Tibial artery (tissue), 4 donors: ENCODE data around the gene ST3GAL5.
A peak's percentile ranks its signal among the peaks of the same experiment; 100 is the strongest.
"Not testable (repeated sequence)": the region's sequence is repeated elsewhere in the genome, so short reads cannot be mapped to it uniquely, and the experiment has no call there.

Source experiments
- DNase-seq, 2 donors: peaks; one replicate each; pipeline ENCODE4 v3.0.0-alpha.2; 2019
- H3K27ac ChIP-seq, 2 donors: fragments of 200-600 bp; sonication (generic) in 1 of 2; 1 replicate in 1 of 2; 2 replicates in 1 of 2; pipeline ENCODE4 v1.5.1; 2018 to 2019; ENCODE audit warnings: mild to moderate bottlenecking in 1 of 2
- H3K27me3 ChIP-seq, 2 donors: fragments of 200-600 bp; sonication (generic) in 1 of 2; one replicate each; pipeline versions ENCODE4 v1.5.1 to v1.6.0; 2016 to 2019
- H3K36me3 ChIP-seq, 3 donors: fragments of 200-600 bp; sonication (generic) in 2 of 3; one replicate each; pipeline ENCODE4 v1.5.1; 2016 to 2019; ENCODE audit warnings: mild to moderate bottlenecking in 2 of 3
- H3K4me1 ChIP-seq, 4 donors: fragments of 200-600 bp; sonication (generic) in 2 of 4; 1 replicate in 3 of 4; 2 replicates in 1 of 4; pipeline ENCODE4 v1.5.1; 2016 to 2019
- H3K4me3 ChIP-seq, 2 donors: fragments of 200-600 bp; sonication (generic) in 1 of 2; 1 replicate in 1 of 2; 2 replicates in 1 of 2; pipeline ENCODE4 v1.5.1; 2018 to 2019; ENCODE audit warnings: mild to moderate bottlenecking in 2 of 2
- H3K9me3 ChIP-seq, 3 donors: fragments of 200-600 bp; sonication (generic) in 1 of 3; one replicate each; pipeline ENCODE4 v1.5.1; 2016 to 2019
- intact Hi-C: fragments of 100-400 bp; cut with DNase I; formaldehyde crosslinking; loops from one replicate; pipeline ENCODE4 v1.15.0; 2023; ENCODE audit warnings: low total_unique reads
- TF ChIP-seq, protein P1 (sequence below), 2 experiments: fragments of 200-600 bp in 1 of 2; fragments of 450-650 bp in 1 of 2; IDR thresholded peaks; one replicate each; pipeline ENCODE4 v1.5.1; 2017 to 2019; ENCODE audit warnings: antibody characterized with exemption in 2 of 2, mild to moderate bottlenecking in 1 of 2, moderate library complexity in 1 of 2

Gene ST3GAL5

DNA sequence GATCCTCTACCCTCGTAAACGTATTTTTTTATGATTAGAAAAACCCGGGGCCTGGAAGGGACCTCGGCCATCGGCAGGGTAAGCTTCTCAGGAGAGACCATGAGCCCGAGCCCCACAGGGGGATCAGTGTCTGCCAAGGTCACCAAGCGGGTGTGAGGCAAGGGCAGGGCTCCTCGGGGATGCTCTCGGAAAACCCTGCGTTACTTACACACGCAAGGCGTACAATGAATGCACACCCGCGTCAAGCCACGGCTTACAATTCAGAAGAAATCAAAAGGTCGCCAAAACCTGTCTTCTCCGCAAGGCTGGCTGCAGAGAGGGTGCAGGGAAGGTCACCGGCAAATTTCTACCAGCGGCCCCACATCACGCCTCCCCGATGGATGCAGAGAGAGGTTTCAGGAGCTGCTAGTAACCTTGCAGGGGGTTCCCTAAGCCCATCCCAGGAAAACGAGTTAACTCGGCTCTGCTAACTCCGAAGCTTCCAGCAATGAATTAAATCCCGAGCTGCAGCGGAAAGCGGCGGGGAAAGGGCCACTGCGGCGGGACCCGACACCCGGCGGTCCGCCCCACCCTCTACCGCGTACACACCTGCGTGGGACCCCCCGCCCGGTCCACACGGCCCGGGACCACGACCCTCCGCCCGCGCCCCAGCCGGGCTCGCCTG, 638 bp downstream of the ST3GAL5 start:
- TF ChIP-seq, protein P1, sequence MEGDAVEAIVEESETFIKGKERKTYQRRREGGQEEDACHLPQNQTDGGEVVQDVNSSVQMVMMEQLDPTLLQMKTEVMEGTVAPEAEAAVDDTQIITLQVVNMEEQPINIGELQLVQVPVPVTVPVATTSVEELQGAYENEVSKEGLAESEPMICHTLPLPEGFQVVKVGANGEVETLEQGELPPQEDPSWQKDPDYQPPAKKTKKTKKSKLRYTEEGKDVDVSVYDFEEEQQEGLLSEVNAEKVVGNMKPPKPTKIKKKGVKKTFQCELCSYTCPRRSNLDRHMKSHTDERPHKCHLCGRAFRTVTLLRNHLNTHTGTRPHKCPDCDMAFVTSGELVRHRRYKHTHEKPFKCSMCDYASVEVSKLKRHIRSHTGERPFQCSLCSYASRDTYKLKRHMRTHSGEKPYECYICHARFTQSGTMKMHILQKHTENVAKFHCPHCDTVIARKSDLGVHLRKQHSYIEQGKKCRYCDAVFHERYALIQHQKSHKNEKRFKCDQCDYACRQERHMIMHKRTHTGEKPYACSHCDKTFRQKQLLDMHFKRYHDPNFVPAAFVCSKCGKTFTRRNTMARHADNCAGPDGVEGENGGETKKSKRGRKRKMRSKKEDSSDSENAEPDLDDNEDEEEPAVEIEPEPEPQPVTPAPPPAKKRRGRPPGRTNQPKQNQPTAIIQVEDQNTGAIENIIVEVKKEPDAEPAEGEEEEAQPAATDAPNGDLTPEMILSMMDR (IDR thresholded peaks at IDR 0.05) = no peak
- peak overlapping the region; percentile 61 to 76 for H3K4me3 ChIP-seq
- intact Hi-C loops = loop anchor here (5.0 kb wide), 1 partner anchor 189 kb away; no protein-coding TSS in a partner anchor
- H3K27ac ChIP-seq = peak overlapping the region; percentile 71 to 77
- H3K27me3 ChIP-seq = no peaks in the 10 kb centered on the region
- no peaks in the 10 kb centered on the region for H3K9me3 ChIP-seq
- H3K36me3 ChIP-seq = no peaks in the 10 kb centered on the region
- H3K4me1 ChIP-seq = peaks cover 0 to 37% (median 23%) of the 10 kb centered on the region in 4 donors
- DNase-seq = no peak

DNA sequence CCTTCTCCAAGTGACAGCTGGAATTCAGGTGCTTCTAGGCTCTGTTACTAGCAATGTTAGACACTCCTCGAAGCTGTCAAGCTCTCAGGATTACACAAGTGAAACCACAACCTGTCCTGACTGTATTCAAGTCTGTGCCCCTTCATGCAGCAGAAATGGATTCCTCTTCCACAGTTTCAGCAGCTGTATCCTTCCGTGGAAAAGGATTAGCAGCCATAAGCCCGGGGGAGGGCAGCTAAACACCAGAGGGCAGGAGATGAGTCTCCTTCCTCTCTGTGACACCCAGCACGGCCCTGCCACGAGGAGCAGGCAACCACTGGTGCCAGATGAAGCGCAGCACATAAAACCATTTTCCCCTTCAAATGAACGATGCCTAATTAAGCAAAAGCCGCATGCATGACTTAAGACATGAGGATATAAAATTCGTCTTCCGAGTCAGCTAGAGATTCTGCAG, 1.2 kb downstream of the ST3GAL5 start:
- DNase-seq = peak; percentile 79 to 80
- Histone ChIP-seq H3K9me3 (no peaks in the 10 kb centered on the region), H3K4me3 (peak overlapping the region; percentile 61 to 76), H3K27ac (peak overlapping the region; percentile 71 to 77), H3K27me3 (no peaks in the 10 kb centered on the region), H3K36me3 (no peaks in the 10 kb centered on the region), H3K4me1 (peaks cover 0 to 37% (median 23%) of the 10 kb centered on the region in 4 donors)
- TF ChIP-seq, protein P1 (IDR thresholded peaks at IDR 0.05) = no peak
- intact Hi-C loops = loop anchor here (5.0 kb wide), 1 partner anchor 190 kb away; no protein-coding TSS in a partner anchor

DNA sequence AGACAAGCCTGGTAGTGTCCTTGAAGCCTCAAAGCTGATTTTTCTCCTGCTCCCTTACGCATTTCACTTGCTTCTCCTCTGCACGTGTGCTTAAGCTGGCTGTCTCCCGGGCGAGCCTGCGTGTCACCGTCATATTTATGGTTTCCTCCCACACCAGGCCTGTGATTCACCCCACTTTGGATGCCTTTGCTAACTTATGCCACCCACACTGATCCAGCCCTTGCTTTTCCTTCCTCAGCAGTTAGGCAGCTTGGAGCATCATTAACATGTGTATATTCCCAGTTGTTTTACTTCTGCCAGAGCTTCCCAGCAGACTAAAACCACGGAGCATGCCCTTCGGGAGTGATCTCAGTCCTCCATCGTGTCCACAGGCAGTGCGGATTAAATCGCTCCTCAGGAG, 2.2 kb downstream of the ST3GAL5 start:
- peak; percentile 81 to 83 for DNase-seq

DNA sequence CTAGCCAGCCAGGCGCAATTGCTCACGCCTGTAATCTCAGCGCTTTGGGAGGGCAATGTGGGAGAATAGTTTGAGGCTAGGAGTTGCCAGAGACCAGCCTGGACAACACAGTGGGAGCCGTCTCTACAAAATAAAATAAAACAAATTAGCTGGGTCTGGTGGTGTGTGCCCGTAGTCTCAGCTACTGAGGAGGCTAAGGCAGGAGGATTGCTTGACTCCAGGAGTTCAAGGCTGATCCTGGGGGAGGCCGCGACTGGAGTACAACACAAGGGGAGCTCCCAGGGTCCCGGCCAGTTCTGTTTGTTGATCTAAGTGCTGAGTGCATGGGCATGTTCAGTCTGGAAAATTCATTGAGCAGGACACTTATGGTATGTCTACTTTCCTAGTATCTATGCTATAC, 2.6 kb downstream of the ST3GAL5 start:
- no peaks in the 10 kb centered on the region for H3K9me3 ChIP-seq
- DNase-seq = no peak
- no peaks in the 10 kb centered on the region for H3K27me3 ChIP-seq
- peaks cover 0 to 37% (median 23%) of the 10 kb centered on the region in 4 donors for H3K4me1 ChIP-seq
- H3K4me3 ChIP-seq = no peak overlapping the region
- H3K36me3 ChIP-seq = peaks cover 0 to 3% (median 0%) of the 10 kb centered on the region in 3 donors
- TF ChIP-seq, protein P1 (IDR thresholded peaks at IDR 0.05) = no peak
- intact Hi-C loops = loop anchor here (5.0 kb wide), 1 partner anchor 191 kb away; no protein-coding TSS in a partner anchor
- peak overlapping the region; percentile 71 to 77 for H3K27ac ChIP-seq

More for the DNA sequence above, 2.2 kb downstream of the ST3GAL5 start:
- Histone ChIP-seq H3K27ac (peak overlapping the region; percentile 71 to 77), H3K27me3 (no peaks in the 10 kb centered on the region), H3K4me3 (peak overlapping the region; percentile 11 to 76), H3K4me1 (peaks cover 0 to 37% (median 23%) of the 10 kb centered on the region in 4 donors), H3K36me3 (peaks cover 0 to 3% (median 0%) of the 10 kb centered on the region in 3 donors), H3K9me3 (no peaks in the 10 kb centered on the region)
- intact Hi-C loops = loop anchor here (5.0 kb wide), 1 partner anchor 191 kb away; no protein-coding TSS in a partner anchor
- TF ChIP-seq, protein P1 (IDR thresholded peaks at IDR 0.05) = no peak

DNA sequence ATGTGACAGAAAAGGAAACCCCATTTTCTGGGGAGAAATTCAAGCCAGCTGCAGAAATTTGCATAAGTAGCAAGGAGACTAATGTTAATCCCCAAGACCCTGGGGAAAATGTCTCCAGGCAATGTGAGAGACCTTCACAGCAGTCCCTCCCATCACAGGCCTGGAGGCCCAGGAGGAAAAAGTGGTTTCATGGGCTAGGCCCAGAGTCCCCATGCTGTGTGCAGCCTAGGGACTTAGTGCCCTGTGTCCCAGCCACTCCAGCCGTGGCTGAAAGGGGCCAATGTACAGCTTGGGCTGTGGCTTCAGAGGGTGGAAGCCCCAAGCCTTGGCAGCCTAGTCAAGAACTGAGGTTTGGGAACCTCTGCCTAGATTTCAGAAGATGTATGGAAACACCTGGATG, 7.0 kb downstream of the ST3GAL5 start:
- H3K36me3 ChIP-seq, DNase-seq, H3K4me3 ChIP-seq, H3K27ac ChIP-seq, H3K9me3 ChIP-seq, H3K27me3 ChIP-seq, H3K4me1 ChIP-seq, intact Hi-C loops: not testable (repeated sequence)

DNA sequence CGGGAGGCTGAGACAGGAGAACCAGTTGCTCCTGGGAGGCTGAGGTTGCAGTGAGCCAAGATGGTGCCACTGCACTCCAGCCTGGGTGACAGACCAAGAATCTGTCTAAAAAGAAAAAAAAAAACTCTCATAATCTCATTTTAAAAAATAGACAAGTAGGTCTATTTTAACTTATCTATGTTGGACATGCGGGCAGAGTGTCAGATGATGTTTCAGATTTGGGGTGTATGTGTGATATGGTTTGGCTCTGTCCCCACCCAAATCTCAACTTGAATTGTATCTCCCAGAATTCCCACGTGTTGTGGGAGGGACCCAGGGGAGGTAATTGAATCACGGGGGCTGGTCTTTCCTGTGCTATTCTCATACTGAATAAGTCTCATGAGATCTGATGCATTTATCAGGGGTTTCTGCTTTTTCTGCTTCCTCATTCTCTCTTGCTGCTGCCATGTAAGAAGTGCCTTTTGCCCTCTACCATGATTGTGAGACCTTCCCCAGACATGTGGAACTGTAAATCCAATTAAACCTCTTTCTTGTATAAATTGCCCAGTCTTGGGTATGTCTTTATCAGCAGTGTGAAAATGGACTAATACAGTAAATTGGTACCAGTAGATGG, 8.0 kb downstream of the ST3GAL5 start:
- DNase-seq = not testable (repeated sequence)

More for the DNA sequence above, 8.0 kb downstream of the ST3GAL5 start:
- H3K27me3 ChIP-seq, H3K9me3 ChIP-seq, intact Hi-C loops, H3K36me3 ChIP-seq, H3K4me3 ChIP-seq, H3K4me1 ChIP-seq, H3K27ac ChIP-seq: not testable (repeated sequence)
